Peyer's patch (tissue), 4 donors: ENCODE results near the gene UGT1A7.

ENCODE experiments used
- POLR2A ChIP-seq, 2 donors: fragments of 450-650 bp; IDR thresholded peaks; one replicate each; pipeline ENCODE4 v1.5.1; 2017; ENCODE audit warnings: antibody characterized with exemption in 2 of 2, mild to moderate bottlenecking in 2 of 2, moderate library complexity in 2 of 2
- TF ChIP-seq, protein P1 (sequence below), 6 experiments: fragments of 450-650 bp in 4 of 6; fragments of 200-600 bp in 2 of 6; sonication (generic) in 1 of 6; IDR thresholded peaks; one replicate each; pipeline ENCODE4 v1.5.1; 2017 to 2019; ENCODE audit warnings: antibody characterized with exemption in 6 of 6, mild to moderate bottlenecking in 3 of 6, moderate library complexity in 1 of 6

DNA sequence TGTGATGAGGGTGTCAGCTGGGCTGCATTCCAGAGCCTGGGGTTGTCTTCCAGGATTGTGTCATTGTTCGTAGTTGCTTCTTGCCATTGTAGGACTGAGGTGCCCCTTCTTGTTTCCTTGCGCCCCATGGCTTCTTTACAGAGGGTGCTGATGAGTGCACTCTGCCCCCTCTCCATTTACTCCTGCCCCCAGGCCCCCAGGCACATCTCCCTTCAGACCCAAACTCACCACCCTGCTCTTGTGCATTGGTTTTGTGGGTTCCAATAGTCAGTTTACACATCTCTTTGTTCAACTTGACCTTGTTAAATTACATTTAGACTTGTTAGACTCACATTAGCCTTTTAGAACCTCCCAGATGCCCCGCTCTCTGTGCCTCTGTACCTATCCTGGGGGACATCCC lies 139.5 kb downstream of the UGT1A7 start:
- TF ChIP-seq, protein P1, sequence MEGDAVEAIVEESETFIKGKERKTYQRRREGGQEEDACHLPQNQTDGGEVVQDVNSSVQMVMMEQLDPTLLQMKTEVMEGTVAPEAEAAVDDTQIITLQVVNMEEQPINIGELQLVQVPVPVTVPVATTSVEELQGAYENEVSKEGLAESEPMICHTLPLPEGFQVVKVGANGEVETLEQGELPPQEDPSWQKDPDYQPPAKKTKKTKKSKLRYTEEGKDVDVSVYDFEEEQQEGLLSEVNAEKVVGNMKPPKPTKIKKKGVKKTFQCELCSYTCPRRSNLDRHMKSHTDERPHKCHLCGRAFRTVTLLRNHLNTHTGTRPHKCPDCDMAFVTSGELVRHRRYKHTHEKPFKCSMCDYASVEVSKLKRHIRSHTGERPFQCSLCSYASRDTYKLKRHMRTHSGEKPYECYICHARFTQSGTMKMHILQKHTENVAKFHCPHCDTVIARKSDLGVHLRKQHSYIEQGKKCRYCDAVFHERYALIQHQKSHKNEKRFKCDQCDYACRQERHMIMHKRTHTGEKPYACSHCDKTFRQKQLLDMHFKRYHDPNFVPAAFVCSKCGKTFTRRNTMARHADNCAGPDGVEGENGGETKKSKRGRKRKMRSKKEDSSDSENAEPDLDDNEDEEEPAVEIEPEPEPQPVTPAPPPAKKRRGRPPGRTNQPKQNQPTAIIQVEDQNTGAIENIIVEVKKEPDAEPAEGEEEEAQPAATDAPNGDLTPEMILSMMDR (IDR thresholded peaks at IDR 0.05): no peak
- TF ChIP-seq POLR2A (IDR thresholded peaks at IDR 0.05): no peak
